Adipocyte (in vitro differentiated cells): Measurements from ENCODE around the gene CGNL1.
A peak's percentile ranks its signal among the peaks of the same experiment; 100 is the strongest.

Experiments
- DNase-seq: peaks from one replicate; pipeline ENCODE4 v3.0.0-alpha.2; 2015; ENCODE audit warnings: low read depth
- H3K27me3 ChIP-seq: replicated peaks from 2 replicates; pipeline ENCODE4 v1.7.0; 2013; ENCODE audit warnings: mild to moderate bottlenecking, low read length, moderate library complexity; ENCODE audit not compliant: control insufficient read depth, insufficient read depth
- H3K36me3 ChIP-seq: 2 replicates; pipeline ENCODE4 v1.7.0; 2013; ENCODE audit warnings: low read length, mild to moderate bottlenecking, moderate library complexity; ENCODE audit not compliant: control insufficient read depth, insufficient read depth, severe bottlenecking
- H3K4me1 ChIP-seq: 2 replicates; pipeline ENCODE4 v1.7.0; 2013; ENCODE audit warnings: mild to moderate bottlenecking, low read length, moderate library complexity; ENCODE audit not compliant: control insufficient read depth, insufficient read depth
- H3K4me3 ChIP-seq: 2 replicates; pipeline ENCODE4 v1.7.0; 2013; ENCODE audit warnings: mild to moderate bottlenecking, low read length, moderate library complexity
- H3K9ac ChIP-seq: 2 replicates; pipeline ENCODE4 v1.7.0; 2013; ENCODE audit warnings: mild to moderate bottlenecking, low read length, moderate library complexity
- H3K9me3 ChIP-seq: 2 replicates; pipeline ENCODE4 v1.7.0; 2013; ENCODE audit warnings: mild to moderate bottlenecking, low read length, moderate library complexity; ENCODE audit not compliant: control insufficient read depth

CGNL1 gene

DNA sequence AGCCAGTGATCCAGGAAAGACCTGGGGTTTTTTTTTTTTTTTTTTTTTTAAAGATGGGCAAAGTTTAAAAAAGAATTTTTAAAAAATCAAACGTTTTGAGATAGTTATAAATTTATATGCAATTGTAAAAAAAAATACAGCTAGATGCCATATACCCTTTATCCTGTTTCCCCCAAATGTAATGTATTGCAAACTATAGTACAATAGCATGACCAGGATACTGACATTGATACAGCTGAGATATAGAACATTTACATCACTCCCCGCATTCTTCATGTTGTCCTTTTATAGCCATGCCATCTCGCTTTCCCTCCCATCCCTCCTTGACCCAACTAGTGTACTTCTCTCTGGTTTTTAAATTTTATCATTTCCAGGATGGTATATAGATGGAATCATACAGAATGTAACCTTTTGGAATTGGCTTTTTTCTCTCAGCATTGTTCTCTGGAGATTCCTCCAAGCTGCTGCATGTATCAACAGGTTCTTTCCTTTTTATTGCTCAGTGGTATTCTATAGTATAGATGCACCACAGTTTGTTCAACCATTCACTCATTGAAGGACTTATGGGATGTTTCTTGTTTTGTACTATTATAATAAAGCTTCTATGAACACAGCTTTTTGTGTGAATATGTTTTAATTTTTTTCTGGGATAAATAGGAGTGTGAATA, 104.9 kb downstream of the CGNL1 start:
- Histone ChIP-seq H3K4me3 (no peak overlapping the region), H3K4me1 (peaks cover 9% of the 10 kb centered on the region), H3K9ac (no peak overlapping the region), H3K36me3 (no peaks in the 10 kb centered on the region), H3K9me3 (no peaks in the 10 kb centered on the region), H3K27me3 (no peaks in the 10 kb centered on the region)
- no peak for DNase-seq

DNA sequence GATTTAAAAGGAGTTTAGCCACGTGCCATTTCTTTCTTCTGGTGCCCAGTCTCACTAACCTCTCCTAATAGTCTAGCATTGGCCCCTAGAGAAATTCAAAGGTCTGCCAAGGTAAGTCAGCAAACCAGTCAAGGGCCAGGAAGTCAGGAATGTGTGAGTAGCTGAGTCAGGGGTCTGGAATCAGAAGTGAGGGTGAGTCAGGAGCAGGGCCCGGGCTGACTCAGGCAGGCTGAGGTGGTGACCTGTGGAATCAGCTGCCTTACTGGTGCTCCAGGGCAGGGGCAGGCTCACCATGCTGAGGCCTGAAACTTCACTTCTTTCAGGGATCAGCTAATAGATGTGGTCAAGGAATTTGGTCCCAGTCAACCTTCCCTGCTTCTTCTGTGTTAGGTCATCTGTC, 109.6 kb downstream of the CGNL1 start:
- no peak overlapping the region for H3K9ac ChIP-seq
- no peak overlapping the region for H3K4me3 ChIP-seq
- no peaks in the 10 kb centered on the region for H3K27me3 ChIP-seq
- H3K36me3 ChIP-seq: no peaks in the 10 kb centered on the region
- H3K4me1 ChIP-seq: no peaks in the 10 kb centered on the region
- H3K9me3 ChIP-seq: no peaks in the 10 kb centered on the region
- DNase-seq: peak; percentile 40

DNA sequence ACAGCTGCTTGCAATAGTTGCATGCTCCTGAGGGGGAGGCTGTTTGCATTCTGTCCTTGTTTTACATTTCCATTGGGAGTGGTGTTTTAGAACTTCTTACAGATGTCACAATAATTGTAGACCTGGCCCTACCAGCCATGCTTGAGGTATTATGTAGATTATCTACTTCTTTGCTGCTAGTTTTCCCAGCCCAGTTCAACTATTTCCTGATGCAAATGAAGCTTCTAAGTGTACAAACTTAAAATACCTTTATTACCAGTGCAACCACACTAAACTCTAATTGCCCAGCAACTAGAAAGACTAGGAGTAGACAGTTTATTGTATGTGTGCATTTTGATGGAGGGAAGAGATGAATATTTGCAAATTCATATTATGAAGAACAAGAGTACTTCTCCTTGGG, 110.5 kb downstream of the CGNL1 start:
- Histone ChIP-seq H3K27me3 (peaks cover 4% of the 10 kb centered on the region), H3K9me3 (no peaks in the 10 kb centered on the region), H3K4me1 (no peaks in the 10 kb centered on the region), H3K36me3 (no peaks in the 10 kb centered on the region), H3K9ac (no peak overlapping the region), H3K4me3 (no peak overlapping the region)
- DNase-seq: no peak

DNA sequence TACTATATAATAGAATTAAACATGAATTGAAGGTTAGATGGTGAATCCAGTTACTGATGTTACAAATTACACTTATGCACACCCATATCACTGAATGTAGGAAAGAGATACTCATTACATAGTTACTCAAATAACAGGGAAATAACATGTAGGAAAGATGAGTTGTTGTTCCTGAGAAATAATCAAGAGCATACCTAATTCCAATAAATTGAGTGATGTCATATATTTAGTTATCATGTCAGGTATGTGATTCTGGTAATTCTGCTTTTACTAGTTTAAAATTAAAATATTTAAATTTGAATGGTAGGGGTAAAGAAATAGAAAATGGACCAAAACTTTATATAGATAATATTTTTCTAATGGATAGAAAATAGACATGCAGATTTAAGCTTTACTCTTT, 112.8 kb downstream of the CGNL1 start:
- no peak overlapping the region for H3K4me3 ChIP-seq
- peaks cover 4% of the 10 kb centered on the region for H3K27me3 ChIP-seq
- no peak for DNase-seq
- H3K9ac ChIP-seq: no peak overlapping the region
- H3K4me1 ChIP-seq: no peaks in the 10 kb centered on the region
- H3K9me3 ChIP-seq: no peaks in the 10 kb centered on the region
- no peaks in the 10 kb centered on the region for H3K36me3 ChIP-seq

DNA sequence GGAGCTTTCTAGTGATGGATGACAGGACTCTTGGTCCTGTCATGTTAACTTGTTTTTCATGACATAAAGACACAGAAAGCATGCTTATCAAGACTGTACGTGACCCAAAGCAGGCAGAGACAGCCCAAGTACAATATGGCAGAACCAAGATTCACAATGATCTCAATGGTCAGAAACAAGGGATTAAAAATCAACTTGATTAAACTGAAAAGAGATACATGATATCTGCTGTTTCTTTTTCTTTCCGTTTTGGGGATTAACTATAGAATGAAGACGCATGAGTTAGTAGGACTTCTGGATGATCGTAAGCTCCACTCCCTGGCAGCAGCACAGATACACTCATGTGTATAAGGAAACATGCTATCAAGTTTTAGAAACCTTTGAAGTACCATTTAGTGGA, 117.0 kb downstream of the CGNL1 start:
- no peak overlapping the region for H3K9ac ChIP-seq
- H3K27me3 ChIP-seq: peaks cover 4% of the 10 kb centered on the region
- H3K4me3 ChIP-seq: no peak overlapping the region
- no peaks in the 10 kb centered on the region for H3K4me1 ChIP-seq
- DNase-seq: no peak
- no peaks in the 10 kb centered on the region for H3K9me3 ChIP-seq
- H3K36me3 ChIP-seq: no peaks in the 10 kb centered on the region

DNA sequence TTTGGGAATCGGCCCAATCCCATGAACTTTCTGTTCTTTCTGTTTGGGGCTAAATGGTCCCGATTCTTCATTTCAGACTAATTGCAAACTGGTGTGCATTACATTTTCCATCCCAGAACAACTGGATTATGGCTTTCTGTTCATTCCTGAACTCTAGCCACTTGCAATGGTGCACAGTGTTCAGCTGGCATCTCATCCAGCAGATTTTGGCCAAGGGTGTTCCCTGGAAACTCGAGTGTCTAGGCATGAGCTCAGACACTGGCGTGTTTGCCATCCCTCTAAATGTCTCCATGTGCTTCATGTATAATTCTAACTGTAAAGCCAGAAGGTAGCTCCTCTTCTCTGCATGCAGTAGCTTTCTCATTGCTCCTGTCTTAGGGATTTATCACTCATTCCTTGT, 118.3 kb downstream of the CGNL1 start:
- Histone ChIP-seq H3K27me3 (peaks cover 4% of the 10 kb centered on the region), H3K4me3 (no peak overlapping the region), H3K36me3 (no peaks in the 10 kb centered on the region), H3K9me3 (no peaks in the 10 kb centered on the region), H3K4me1 (no peaks in the 10 kb centered on the region), H3K9ac (no peak overlapping the region)
- DNase-seq: no peak

DNA sequence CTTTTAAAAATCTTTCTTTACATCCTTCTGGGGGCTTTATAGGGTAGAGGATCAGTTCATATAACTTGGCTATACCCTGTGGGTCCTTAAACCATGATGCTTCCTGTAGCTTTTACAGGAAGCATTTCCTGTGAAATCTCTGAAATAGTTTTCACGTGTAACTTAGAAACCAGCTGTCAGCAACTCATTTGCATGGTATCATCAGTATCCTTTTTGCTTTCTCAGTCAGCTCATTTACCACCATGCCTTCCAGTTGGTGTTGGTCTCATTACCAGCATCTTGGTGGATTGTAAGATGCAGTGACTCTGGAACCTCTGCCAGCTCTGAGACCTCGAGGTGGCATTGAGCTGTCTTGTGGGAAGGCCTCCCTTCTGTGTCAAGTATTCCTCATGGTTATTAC, 118.7 kb downstream of the CGNL1 start:
- H3K27me3 ChIP-seq: peaks cover 4% of the 10 kb centered on the region
- no peak overlapping the region for H3K4me3 ChIP-seq
- H3K36me3 ChIP-seq: no peaks in the 10 kb centered on the region
- H3K9me3 ChIP-seq: no peaks in the 10 kb centered on the region
- no peak for DNase-seq
- H3K4me1 ChIP-seq: no peaks in the 10 kb centered on the region
- no peak overlapping the region for H3K9ac ChIP-seq

DNA sequence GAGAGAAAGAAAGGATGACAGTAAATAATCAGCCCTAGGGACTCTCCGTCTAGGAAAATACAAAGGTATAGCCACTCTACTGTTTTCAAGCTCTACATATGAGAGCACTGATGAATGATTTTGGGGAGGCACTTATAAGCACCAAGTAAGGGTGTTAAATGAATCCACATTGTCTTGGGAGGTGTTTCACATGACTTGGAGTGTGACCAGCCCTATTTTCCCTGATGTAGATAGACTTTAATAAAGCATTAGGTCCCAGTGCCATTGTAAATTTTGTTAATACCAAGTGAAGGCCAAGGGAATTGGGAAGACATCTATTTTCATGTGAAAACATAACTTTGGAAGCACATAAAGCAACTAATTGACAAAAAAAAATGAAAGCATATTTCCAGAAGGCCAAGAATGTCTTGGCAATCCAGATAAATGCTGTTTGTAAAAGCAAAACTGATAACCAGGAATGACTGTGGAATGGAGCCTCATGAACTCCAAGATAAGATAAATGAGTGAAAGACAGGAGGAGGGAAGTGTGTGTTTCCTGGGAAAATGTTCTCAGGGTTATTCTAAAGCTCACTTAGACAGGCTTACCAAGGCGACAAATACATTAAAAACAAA, 119.4 kb downstream of the CGNL1 start:
- Histone ChIP-seq H3K4me1 (no peaks in the 10 kb centered on the region), H3K36me3 (no peaks in the 10 kb centered on the region), H3K9ac (no peak overlapping the region), H3K27me3 (peaks cover 4% of the 10 kb centered on the region), H3K4me3 (no peak overlapping the region), H3K9me3 (no peaks in the 10 kb centered on the region)
- no peak for DNase-seq

DNA sequence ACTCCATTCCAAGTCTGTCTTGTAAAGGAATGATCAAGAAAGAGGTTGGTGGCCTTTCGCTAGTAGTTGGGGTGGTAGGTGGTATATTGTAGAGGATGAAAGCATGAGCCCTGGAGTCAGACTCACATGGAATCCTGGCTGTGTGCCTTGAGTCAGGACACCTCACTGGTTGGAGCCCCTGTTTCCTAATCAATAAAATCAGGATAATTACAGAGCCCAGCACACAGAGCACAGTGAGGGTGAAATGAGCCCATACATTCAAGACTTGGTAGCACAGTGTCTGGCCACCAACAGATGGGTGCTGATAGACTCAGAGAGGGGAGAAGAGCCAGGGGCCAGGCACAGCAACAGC, 120.3 kb downstream of the CGNL1 start:
- Histone ChIP-seq H3K36me3 (no peaks in the 10 kb centered on the region), H3K27me3 (no peaks in the 10 kb centered on the region), H3K9ac (no peak overlapping the region), H3K9me3 (no peaks in the 10 kb centered on the region), H3K4me1 (no peaks in the 10 kb centered on the region), H3K4me3 (no peak overlapping the region)
- DNase-seq: no peak

DNA sequence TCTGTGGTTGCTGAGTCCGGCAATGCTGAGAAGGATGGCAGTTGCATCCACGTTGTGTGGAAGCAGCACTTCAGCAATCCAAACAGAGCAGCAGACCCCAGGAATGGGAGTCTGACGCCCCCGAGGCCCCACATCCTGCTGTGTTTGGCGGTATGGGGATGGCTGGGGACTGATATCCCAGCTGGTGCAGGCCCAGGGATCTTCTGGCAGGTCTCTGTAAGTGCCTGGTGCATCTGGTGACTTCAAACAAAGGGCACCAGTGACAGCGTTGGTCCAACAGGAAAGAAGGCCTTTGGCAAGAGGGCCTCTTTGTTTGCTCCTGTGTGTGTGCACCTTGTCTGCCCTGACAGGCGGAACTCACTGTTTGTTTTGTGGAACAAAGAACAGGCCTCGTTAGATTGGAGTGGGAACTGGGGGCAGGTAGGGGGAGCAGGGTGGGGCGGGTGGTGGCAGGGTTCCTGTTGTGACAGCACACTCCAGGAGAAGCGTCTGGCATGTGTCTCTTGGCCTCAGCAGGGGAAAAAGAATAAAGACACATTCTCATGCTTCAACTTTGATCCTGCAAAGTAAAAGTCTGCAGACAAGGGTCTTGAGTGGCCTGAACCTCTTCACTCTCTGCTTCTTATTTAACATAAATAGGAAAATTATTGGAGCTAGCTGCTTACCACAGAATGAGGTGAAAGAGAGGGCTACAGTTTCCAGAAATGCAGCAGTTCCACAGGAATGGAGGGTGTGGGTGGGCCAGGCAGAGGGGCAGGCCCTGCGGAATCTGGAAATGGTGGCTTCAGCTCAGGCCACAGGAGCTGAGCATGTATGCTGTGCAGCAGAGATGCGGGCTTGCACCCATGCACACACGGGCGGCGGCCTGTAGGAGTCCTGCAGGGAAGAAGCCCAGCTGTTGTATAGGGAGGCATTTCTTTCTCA, 120.9 kb downstream of the CGNL1 start:
- Histone ChIP-seq H3K27me3 (no peaks in the 10 kb centered on the region), H3K9ac (no peak overlapping the region), H3K9me3 (no peaks in the 10 kb centered on the region), H3K4me3 (no peak overlapping the region), H3K4me1 (no peaks in the 10 kb centered on the region), H3K36me3 (no peaks in the 10 kb centered on the region)
- DNase-seq: no peak

DNA sequence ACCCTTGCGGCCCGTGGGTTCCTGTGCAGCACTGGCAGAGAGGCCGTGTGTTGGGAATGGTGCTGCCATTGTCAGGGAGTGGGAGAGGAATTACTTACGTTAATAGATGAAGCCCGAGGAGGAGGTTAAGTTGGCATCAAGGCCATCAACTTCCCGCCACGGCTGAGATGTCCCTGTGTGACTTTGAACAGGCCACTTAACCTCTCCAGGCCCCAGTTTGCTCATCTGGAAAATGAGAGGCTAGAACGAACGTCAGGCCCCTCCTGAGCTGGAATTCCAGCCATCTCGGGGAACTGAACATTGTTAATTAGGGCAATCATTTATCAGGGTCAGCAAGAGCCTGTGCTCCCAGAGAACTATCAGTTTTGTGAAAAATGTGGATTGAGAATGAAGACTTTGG, 124.0 kb downstream of the CGNL1 start:
- H3K27me3 ChIP-seq: no peaks in the 10 kb centered on the region
- H3K4me1 ChIP-seq: no peaks in the 10 kb centered on the region
- H3K9ac ChIP-seq: no peak overlapping the region
- H3K4me3 ChIP-seq: no peak overlapping the region
- no peaks in the 10 kb centered on the region for H3K36me3 ChIP-seq
- no peak for DNase-seq
- no peaks in the 10 kb centered on the region for H3K9me3 ChIP-seq
